Spleen (tissue), 11 donors: ENCODE measurements around the gene SUCO. TPM values are rescaled to one million over a fixed set of nuclear protein-coding genes. Genes with fewer than 3 reads are reported as not detected.
"Not testable (repeated sequence)": the region's sequence is repeated elsewhere in the genome, so short reads cannot be mapped to it uniquely, and the experiment has no call there.

ENCODE experiments used
- DNase-seq: peaks from one replicate; pipeline ENCODE4 v3.0.0-alpha.2; 2020
- H3K27ac ChIP-seq, 8 donors: fragments of 200-600 bp; sonication (generic) in 7 of 8; 1 replicate in 4 of 8; 2 replicates in 4 of 8; pipeline versions ENCODE4 v1.5.0 to v1.8.0; 2016 to 2021; ENCODE audit warnings: inconsistent platforms in 4 of 8, mild to moderate bottlenecking in 4 of 8, moderate library complexity in 1 of 8
- H3K27me3 ChIP-seq, 7 donors: fragments of 200-600 bp; sonication (generic) in 6 of 7; replicated peaks in 1 of 7; 1 replicate in 4 of 7; 2 replicates in 3 of 7; pipeline versions ENCODE4 v1.5.0 to v1.8.0; 2016 to 2021; ENCODE audit warnings: inconsistent platforms in 3 of 7, mild to moderate bottlenecking in 1 of 7
- H3K36me3 ChIP-seq, 6 donors: fragments of 200-600 bp; sonication (generic) in 5 of 6; 1 replicate in 4 of 6; 2 replicates in 2 of 6; pipeline versions ENCODE4 v1.5.0 to v1.8.0; 2016 to 2021; ENCODE audit warnings: inconsistent platforms in 2 of 6
- H3K4me1 ChIP-seq, 6 donors: fragments of 200-600 bp; sonication (generic) in 5 of 6; 1 replicate in 3 of 6; 2 replicates in 3 of 6; pipeline versions ENCODE4 v1.5.0 to v1.8.0; 2016 to 2021; ENCODE audit warnings: inconsistent platforms in 3 of 6
- H3K4me3 ChIP-seq, 8 donors: fragments of 200-600 bp; sonication (generic) in 7 of 8; 1 replicate in 4 of 8; 2 replicates in 4 of 8; pipeline versions ENCODE4 v1.5.0 to v1.8.0; 2016 to 2021; ENCODE audit warnings: inconsistent platforms in 4 of 8, mild to moderate bottlenecking in 4 of 8, moderate library complexity in 2 of 8
- H3K9me3 ChIP-seq, 8 donors: fragments of 200-600 bp; sonication (generic) in 7 of 8; 1 replicate in 4 of 8; 2 replicates in 4 of 8; pipeline versions ENCODE4 v1.5.0 to v1.8.0; 2016 to 2021; ENCODE audit warnings: inconsistent platforms in 4 of 8
- POLR2A ChIP-seq, 3 donors: fragments of 450-650 bp; IDR thresholded peaks; one replicate each; pipeline ENCODE4 v1.5.1; 2017; ENCODE audit warnings: antibody characterized with exemption in 3 of 3, mild to moderate bottlenecking in 1 of 3
- POLR2AphosphoS5 ChIP-seq, 3 donors: sonication (generic); formaldehyde crosslinking; IDR thresholded peaks; one replicate each; pipeline ENCODE4 v1.5.1; 2017; ENCODE audit warnings: antibody characterized with exemption in 3 of 3
- WGBS, 5 donors: extraction: QIAGEN DNeasy Blood & Tissue Kit in 3 of 5; methylation state at CpG; one replicate each; pipeline versions ENCODE4 v1.1.5 to v1.1.7; 2013 to 2018; 5-methylcytosine and 5-hydroxymethylcytosine counted together
- intact Hi-C: fragments of 100-400 bp; cut with DNase I; formaldehyde crosslinking; loops from one replicate; pipeline ENCODE4 v1.15.0; 2023; ENCODE audit warnings: low total_unique reads
- polyA plus RNA-seq, 3 donors: library from polyadenylated mRNA; stranded (reverse); fragments of 200-250 nt; gene quantifications; one replicate each; pipeline ENCODE4 v1.2.1, GENCODE V29; 2013
- total RNA-seq, 7 donors: library from RNA; depleted of rRNA in 3 of 7; stranded (reverse); fragments of >200 nt in 3 of 7; fragmentation: NEBNext Ultra II Directional in 4 of 7; extraction: Animal tissue kit (Norgen Biotek cat#: 25700) in 4 of 7; gene quantifications; one replicate each; pipeline versions ENCODE4 v1.1.0 to v1.2.1, GENCODE V29; 2016 to 2021
- TF ChIP-seq, protein P1 (sequence below), 11 experiments: fragments of 200-600 bp in 7 of 11; fragments of 450-650 bp in 4 of 11; sonication (generic) in 4 of 11; IDR thresholded peaks in 8 of 11; conservative IDR thresholded peaks in 3 of 11; 1 replicate in 7 of 11; 2 replicates in 4 of 11; pipeline versions ENCODE4 v1.4.0 to v1.8.0; 2016 to 2021; ENCODE audit warnings: antibody characterized with exemption in 11 of 11, inconsistent platforms in 4 of 11, mild to moderate bottlenecking in 1 of 11
- donor health status: healthy with polysubstance abuse.
- donor health status: DM: no; HTN: no; CAD: no; lungs with moderate emphysema.
- donor health status: DM: no; HTN: no; CAD: no.
- donor health status: Bipolar disorder and iron deficiency.
- donor health status: healthy.
- donor health status: DM: no; HTN: no; CAD: no.
- donor health status: DM: yes; HTN: yes; CAD: no.

Gene SUCO
- total and polyA plus RNA-seq, 10 donors: 7.9 to 59.5 (median 39.5) TPM

DNA sequence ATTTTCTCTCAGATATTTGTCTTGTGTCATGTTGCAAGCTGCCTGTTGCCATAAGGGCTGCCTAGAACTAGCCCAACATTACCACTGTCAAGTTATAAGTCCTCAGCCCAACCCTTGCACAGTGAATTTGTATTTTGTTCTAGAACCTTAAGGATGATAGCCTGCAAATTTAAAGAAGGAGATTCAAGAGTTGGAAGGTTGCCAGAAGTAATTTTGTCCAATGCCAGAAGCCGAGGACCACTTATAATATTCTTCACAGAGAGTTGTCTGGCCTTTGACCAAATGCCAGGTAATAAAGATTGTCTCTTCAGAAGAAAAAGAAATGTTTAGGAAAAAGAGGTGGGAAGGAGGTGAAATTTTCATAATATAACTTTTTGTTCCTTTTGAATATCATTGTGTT lies 40.5 kb upstream of the SUCO start:
- Histone ChIP-seq H3K27ac (no peak overlapping the region), H3K9me3 (no peaks in the 10 kb centered on the region), H3K27me3 (no peaks in the 10 kb centered on the region), H3K4me1 (peaks cover 0 to 8% (median 2%) of the 10 kb centered on the region in 6 donors), H3K4me3 (no peak overlapping the region), H3K36me3 (no peaks in the 10 kb centered on the region)
- DNase-seq: no peak
- WGBS, 5 donors: 62 to 96% (median 82%) methylated on average over 1 of the region's 1 CpG
- no peak for TF ChIP-seq POLR2AphosphoS5 (IDR thresholded peaks at IDR 0.05)
- TF ChIP-seq POLR2A (IDR thresholded peaks at IDR 0.05): no peak
- TF ChIP-seq, protein P1, sequence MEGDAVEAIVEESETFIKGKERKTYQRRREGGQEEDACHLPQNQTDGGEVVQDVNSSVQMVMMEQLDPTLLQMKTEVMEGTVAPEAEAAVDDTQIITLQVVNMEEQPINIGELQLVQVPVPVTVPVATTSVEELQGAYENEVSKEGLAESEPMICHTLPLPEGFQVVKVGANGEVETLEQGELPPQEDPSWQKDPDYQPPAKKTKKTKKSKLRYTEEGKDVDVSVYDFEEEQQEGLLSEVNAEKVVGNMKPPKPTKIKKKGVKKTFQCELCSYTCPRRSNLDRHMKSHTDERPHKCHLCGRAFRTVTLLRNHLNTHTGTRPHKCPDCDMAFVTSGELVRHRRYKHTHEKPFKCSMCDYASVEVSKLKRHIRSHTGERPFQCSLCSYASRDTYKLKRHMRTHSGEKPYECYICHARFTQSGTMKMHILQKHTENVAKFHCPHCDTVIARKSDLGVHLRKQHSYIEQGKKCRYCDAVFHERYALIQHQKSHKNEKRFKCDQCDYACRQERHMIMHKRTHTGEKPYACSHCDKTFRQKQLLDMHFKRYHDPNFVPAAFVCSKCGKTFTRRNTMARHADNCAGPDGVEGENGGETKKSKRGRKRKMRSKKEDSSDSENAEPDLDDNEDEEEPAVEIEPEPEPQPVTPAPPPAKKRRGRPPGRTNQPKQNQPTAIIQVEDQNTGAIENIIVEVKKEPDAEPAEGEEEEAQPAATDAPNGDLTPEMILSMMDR (IDR thresholded peaks at IDR 0.05 in 8 of 11, conservative IDR thresholded peaks at IDR 0.05 in 3 of 11): no peak
- intact Hi-C loops: no loop called here

DNA sequence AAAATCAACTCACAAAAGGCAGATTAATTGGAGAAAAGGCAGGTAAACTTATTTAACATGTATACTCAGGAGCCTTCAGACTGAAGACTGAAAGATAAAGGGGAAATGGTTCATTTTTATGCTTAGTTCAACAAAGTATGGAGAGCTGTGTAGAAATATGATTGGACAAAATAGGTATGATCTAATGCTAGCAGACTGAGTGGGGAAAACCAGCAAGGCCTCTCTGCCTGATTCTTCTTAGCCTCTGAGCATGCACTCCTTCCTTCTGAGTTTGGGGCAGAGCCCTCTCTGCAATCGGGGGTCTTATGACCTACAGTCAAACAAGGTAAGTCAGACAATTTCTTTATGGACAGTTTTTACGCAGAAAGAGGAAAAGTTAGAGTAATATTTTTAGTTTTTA lies 38.8 kb upstream of the SUCO start:
- no peak for TF ChIP-seq POLR2A (IDR thresholded peaks at IDR 0.05)
- no peak for TF ChIP-seq POLR2AphosphoS5 (IDR thresholded peaks at IDR 0.05)
- TF ChIP-seq, protein P1 (IDR thresholded peaks at IDR 0.05 in 8 of 11, conservative IDR thresholded peaks at IDR 0.05 in 3 of 11): no peak
- Histone ChIP-seq H3K36me3 (no peaks in the 10 kb centered on the region), H3K9me3 (no peaks in the 10 kb centered on the region), H3K4me1 (peaks cover 0 to 25% (median 2%) of the 10 kb centered on the region in 6 donors), H3K4me3 (no peak overlapping the region), H3K27ac (no peak overlapping the region), H3K27me3 (no peaks in the 10 kb centered on the region)
- no peak for DNase-seq
- WGBS, 5 donors: 91 to 96% (median 93%) methylated on average over 2 of the region's 2 CpGs
- intact Hi-C loops: no loop called here

DNA sequence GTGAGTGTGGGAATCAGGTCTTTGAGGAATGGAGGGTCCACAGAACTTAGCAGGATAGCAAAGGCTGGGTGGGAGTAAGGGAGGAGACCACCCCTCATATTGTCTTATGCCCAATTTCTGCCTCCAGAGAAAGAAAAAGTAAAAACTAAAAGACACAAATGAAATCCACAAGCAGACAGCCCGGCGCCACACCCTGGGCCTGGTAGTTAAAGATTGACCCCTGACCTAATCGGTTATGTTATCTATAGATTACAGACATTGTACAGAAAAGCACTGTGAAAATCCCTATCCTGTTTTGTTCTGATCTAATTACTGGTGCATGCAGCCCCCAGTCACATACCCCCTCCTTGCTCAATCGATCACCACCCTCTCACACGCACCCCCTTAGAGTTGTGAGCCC lies 36.8 kb upstream of the SUCO start:
- DNase-seq, H3K9me3 ChIP-seq, H3K27ac ChIP-seq, H3K4me3 ChIP-seq, intact Hi-C loops, H3K27me3 ChIP-seq, H3K36me3 ChIP-seq: not testable (repeated sequence)
- 93 to 97% (median 94%) methylated on average over 5 of the region's 5 CpGs for WGBS, 5 donors
- peaks cover 0 to 31% (median 2%) of the 10 kb centered on the region in 6 donors for H3K4me1 ChIP-seq

DNA sequence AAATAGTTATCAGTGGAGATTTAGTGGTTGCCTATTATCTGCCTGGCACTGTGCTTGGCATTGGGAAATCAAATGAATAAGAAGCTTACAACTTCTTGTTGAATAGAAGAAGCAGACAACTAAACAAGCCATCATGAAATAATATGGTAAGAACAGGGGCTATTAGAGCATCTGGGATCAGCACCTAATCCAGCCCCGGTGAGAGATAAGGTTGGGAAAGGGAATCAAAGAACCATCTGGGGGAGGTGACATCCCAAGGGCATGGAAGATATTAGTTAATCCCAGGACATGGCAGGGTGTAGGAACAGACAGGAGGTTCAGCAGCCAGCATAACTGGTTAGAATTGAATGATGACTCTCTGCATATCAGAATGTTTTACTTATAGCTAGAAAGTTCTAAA lies 36.3 kb upstream of the SUCO start:
- 59 to 81% (median 74%) methylated on average over 1 of the region's 1 CpG for WGBS, 5 donors
- Histone ChIP-seq H3K27me3 (no peaks in the 10 kb centered on the region), H3K36me3 (no peaks in the 10 kb centered on the region), H3K4me3 (no peak overlapping the region), H3K27ac (no peak overlapping the region), H3K4me1 (peaks cover 0 to 31% (median 2%) of the 10 kb centered on the region in 6 donors), H3K9me3 (no peaks in the 10 kb centered on the region)
- intact Hi-C loops: no loop called here
- no peak for DNase-seq
- TF ChIP-seq, protein P1 (IDR thresholded peaks at IDR 0.05 in 8 of 11, conservative IDR thresholded peaks at IDR 0.05 in 3 of 11): no peak
- TF ChIP-seq POLR2A (IDR thresholded peaks at IDR 0.05): no peak
- TF ChIP-seq POLR2AphosphoS5 (IDR thresholded peaks at IDR 0.05): no peak

DNA sequence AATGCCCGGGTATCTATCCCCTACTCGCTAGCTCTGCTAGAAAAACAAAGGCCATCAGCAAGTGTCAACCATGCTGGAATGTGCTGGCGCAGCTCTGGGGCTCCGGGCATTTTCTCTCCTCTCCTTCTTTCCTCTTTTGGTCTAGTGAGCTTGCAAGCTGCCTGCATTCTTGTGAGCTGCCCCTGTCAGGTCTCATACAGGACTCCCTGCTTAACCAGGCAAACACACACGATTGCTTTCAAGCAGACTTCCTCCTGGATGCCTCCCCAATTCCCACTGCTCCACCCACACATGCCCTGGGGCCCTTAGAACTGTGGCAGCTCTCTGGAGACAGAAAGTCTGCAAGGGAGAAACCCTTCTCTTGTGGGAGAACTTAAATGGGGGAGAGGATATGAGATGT lies 35.7 kb upstream of the SUCO start:
- H3K4me1 ChIP-seq: peaks cover 0 to 31% (median 2%) of the 10 kb centered on the region in 6 donors
- 48 to 66% (median 52%) methylated on average over 5 of the region's 5 CpGs for WGBS, 5 donors
- H3K9me3 ChIP-seq: no peaks in the 10 kb centered on the region
- intact Hi-C loops: no loop called here
- no peak for DNase-seq
- no peak overlapping the region for H3K27ac ChIP-seq
- H3K27me3 ChIP-seq: no peaks in the 10 kb centered on the region
- H3K4me3 ChIP-seq: no peak overlapping the region
- TF ChIP-seq POLR2AphosphoS5 (IDR thresholded peaks at IDR 0.05): no peak
- TF ChIP-seq, protein P1 (IDR thresholded peaks at IDR 0.05 in 8 of 11, conservative IDR thresholded peaks at IDR 0.05 in 3 of 11): no peak
- no peak for TF ChIP-seq POLR2A (IDR thresholded peaks at IDR 0.05)
- no peaks in the 10 kb centered on the region for H3K36me3 ChIP-seq
